Activated CD8-positive, alpha-beta memory T cell treated with anti-CD3 and anti-CD28 coated beads for 48 hours (primary cell): ENCODE measurements around the gene CDC42EP2.
A peak's percentile ranks its signal among the peaks of the same experiment; 100 is the strongest.

ENCODE experiments used
- DNase-seq, 3 experiments: peaks; one replicate each; pipeline ENCODE4 v3.0.0-alpha.2; 2020; ENCODE audit warnings: low read depth in 2 of 3, low spot score in 2 of 3

CDC42EP2 gene

GRCh38 chr11:65297026-65297672, 17.5 kb upstream of the CDC42EP2 start:
- no peak for DNase-seq

DNA sequence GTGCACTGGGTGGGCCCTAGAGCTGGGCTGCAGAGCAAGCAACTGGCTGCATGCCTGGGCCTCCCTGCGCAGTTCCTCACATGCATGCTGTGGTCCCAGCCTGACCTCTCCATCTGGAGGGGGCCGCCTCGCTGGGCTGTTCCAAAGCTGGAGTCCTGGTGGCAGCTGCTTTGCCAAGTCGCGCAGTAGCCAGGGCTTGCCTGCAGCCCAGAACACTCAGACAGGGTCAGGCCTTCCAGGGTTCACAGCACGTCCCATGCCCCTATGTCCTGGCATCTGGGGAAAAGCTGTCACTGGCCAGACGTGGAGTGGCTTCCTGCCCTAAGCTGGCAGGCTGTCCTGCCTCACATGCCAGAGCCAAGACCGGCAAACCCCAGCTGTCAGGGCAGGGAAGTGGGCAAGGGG, 16.5 kb upstream of the CDC42EP2 start:
- DNase-seq: no peak

DNA sequence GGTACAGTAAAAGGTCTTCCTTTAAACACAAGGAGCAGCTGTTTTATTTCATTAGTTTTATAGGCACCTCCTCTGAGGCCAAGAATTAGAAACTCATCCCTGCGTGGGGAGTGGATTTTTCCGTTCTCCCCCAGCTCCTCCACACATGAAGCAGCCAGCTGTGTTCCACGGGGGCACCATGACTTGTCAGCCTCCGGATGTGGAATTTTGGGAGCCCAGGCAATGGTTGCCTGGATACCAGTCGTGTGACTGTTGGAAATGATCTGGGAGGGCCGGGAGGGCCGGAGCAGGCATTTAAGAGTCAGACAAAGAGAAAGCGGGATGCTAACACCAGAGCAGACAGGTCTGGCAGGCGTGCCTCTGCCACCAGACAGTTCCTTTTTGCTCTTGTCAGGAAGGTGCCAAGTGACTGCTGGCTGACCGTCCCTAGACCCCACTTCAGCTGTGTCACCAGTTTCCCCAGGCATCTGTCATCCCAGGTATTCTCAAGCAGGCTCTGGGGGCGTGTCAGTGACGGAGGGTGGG, 15.9 kb upstream of the CDC42EP2 start:
- DNase-seq: no peak

- no peak for DNase-seq
Observed at GRCh38 chr11:65300621-65301275, 13.9 kb upstream of the CDC42EP2 start.

DNA sequence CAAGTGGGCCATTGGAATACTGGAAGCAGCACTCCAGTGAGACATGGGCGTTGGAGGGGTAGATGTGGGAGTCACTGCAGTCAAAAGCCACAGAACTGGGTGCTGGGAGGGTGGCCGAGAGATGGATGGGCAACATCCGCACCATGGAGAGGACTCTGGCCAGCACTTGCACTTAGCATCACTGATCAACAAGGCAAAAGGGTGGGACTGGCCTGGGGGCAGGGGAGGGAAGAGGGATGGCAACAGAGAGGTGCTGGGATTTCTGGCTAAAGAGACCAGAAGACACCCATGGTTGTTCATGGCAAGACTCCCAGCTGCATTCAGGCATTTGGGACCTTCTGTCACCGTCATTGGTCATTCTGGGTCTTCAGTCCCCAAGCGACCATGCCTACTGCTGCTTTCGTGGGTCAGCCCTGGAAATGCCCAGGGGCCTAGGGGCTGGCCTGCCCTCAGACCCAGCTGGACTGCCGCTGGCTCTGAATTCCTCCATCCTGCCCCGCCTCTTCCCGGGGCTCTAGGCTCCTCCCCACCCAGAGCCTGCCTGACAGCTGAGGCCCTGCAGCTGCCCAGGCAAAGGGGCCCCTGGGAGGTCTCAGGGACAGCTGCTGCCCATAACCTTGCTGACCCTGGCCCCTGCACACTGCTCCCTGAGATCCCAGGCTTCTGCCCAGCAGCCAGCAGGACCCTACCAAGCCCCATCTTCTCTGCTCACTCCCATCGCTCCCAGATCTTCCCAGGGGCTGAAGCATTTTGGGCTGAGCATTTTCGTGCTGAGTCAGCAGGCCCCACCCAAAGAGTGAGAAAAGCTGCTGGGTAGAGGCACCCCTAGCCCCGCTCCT, 13.0 kb upstream of the CDC42EP2 start:
- no peak for DNase-seq

- DNase-seq: no peak
Observed at GRCh38 chr11:65303555-65303954, 11.1 kb upstream of the CDC42EP2 start.

DNA sequence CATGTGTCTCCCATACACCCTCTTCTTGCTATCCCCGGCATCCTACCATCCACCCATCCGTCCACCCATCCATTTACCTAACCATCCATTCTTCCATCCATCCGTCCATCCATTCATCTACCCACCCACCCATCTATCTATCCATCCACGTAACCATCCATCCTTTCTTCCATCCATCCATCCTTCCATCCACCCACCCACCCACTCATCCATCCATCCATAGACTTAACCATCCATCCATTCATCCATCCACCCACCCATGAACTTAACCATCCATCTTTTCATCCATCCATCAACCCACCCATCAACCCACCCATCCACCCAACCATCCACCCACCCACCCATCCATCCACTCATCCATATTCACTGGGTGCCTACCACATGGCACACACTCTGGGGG, 10.6 kb upstream of the CDC42EP2 start:
- no peak for DNase-seq

GRCh38 chr11:65304613-65305012, 10.1 kb upstream of the CDC42EP2 start:
- no peak for DNase-seq

GRCh38 chr11:65305501-65306268, 9.0 kb upstream of the CDC42EP2 start:
- no peak for DNase-seq

DNA sequence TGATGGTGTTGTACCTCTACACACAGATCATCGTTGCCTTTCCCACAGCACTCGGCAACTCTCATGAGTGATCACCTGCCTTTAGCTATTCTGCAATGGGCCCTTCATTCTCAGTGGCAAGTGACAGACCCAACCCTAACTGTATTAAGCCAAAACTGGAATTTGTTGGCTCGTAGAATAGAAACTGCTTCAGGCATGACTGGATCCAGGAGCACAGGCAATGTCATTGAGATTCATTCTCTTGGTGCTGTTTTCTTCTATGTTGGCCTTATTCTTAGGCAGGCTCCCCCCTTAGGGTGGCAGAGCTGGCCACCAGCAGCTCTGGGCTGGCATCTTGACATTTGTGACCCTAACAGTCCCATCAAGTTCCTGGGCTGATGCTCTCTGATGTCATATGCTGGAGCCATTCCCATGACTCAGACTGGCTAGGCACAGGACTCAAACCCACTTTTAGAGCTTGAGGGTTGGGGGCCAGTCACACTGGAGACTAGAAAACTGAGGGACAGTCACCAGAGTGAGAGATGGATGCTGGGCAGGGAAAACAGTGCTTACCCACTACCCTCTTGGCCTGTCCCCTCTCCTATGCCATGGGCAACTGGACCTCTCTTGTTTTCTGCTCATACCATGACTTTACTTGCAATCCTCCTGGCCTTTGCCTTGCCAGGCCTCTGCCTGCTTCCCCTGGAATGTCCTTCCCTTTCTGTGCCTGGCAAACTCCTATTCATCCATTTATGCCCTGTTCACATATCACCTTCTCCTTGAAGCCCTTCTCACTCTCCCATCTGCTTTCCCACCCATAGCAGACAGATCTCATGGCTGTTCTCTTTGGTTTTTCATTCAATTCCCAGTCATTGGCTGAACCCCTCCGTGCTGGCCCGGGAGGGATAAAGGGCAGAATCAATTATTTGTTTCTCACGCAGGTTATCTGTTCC, 7.1 kb upstream of the CDC42EP2 start:
- DNase-seq: no peak

GRCh38 chr11:65308281-65308891, 6.3 kb upstream of the CDC42EP2 start:
- no peak for DNase-seq

- DNase-seq: no peak
Observed at GRCh38 chr11:65309006-65309405, 5.7 kb upstream of the CDC42EP2 start.

DNA sequence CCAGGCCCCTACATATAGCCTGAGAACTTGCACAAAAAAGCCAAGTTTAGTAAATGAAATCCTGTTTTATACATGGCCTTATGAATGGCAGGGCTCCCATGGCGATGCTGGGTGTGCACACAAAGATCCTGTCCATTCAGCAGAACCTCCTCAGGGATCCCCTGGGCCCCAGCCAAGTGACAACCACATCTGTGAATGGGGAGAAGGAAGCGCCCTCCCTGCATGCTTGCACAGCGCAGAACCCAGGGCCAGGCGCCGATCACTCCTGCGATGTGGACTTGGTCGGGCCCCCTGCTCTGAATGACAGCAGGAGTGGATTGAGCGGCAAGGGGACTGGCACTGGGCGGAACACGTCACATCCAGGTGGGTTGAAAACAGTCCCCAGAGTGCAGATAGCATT, 4.5 kb upstream of the CDC42EP2 start:
- DNase-seq: no peak

- DNase-seq: no peak
Observed at GRCh38 chr11:65310736-65311135, 3.9 kb upstream of the CDC42EP2 start.

GRCh38 chr11:65311170-65311678, 3.4 kb upstream of the CDC42EP2 start:
- no peak for DNase-seq

GRCh38 chr11:65315204-65315865, 669 bp downstream of the CDC42EP2 start:
- peak; percentile 59 to 91 (median 84) for DNase-seq

- no peak for DNase-seq
Observed at GRCh38 chr11:65315866-65316226, 1.2 kb downstream of the CDC42EP2 start.

DNA sequence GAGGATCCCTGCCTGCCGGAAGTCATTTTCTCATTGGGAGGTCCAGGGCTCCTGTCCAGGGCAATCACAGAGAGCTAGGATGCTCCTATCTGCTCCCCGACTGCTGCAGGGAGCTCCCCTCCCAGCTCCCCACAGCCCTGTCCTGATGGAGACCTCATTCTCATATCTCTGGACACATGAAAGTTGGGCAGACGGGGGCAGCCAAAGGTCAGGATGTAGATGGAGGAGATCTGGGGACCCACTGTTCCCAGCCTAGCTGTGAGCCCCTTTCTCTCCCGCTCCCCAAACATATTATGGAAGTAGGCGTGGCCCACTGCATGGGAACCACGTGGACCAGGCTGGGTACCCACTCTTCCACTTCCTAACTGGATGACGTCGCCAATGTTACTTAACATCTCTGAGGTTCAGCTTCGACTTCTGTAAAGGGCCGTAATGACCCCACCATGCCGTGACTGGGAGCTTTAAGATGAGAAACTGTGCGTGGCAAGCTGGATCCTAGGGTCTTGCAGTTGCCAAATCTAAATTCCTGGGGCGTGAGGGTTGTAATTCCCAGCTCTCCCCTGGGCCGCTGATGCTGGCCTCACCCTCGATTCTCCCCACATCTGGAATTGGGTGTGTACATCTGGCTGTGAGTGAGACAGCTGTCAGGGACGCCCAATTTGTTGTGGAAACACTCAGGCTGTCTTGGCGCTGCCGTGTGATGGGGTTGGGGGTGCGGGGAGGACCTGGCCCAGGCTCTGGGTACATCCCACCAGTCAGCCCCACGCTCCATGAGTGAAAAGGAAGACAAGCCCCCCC, 1.8 kb downstream of the CDC42EP2 start:
- DNase-seq: no peak
